Ishikawa (cell line): ENCODE data around the gene ADAM19.

ENCODE experiments used
- CEBPB ChIP-seq: IDR thresholded peaks from 2 replicates; pipeline ENCODE4 v1.6.1; 2012
- CREB1 ChIP-seq: IDR thresholded peaks from 2 replicates; pipeline ENCODE4 v1.6.1; 2012; ENCODE audit warnings: low read depth
- EGR1 ChIP-seq: IDR thresholded peaks from 2 replicates; pipeline ENCODE4 v1.6.1; 2012
- EP300 ChIP-seq: IDR thresholded peaks from 2 replicates; pipeline ENCODE4 v1.6.1; 2012; ENCODE audit warnings: borderline replicate concordance
- FOXM1 ChIP-seq: IDR thresholded peaks from 2 replicates; pipeline ENCODE4 v1.6.1; 2012; ENCODE audit warnings: low read depth, borderline replicate concordance
- MAX ChIP-seq: IDR thresholded peaks from 2 replicates; pipeline ENCODE4 v1.6.1; 2012
- NFIC ChIP-seq: IDR thresholded peaks from 2 replicates; pipeline ENCODE4 v1.6.1; 2012
- RAD21 ChIP-seq: IDR thresholded peaks from 2 replicates; pipeline ENCODE4 v1.6.1; 2012; ENCODE audit warnings: low read depth
- REST ChIP-seq: IDR thresholded peaks from 2 replicates; pipeline ENCODE4 v1.6.1; 2012; ENCODE audit warnings: low read depth, mild to moderate bottlenecking
- TAF1 ChIP-seq: IDR thresholded peaks from 2 replicates; pipeline ENCODE4 v1.6.1; 2012; ENCODE audit warnings: low read depth, mild to moderate bottlenecking
- TCF12 ChIP-seq: IDR thresholded peaks from 2 replicates; pipeline ENCODE4 v1.6.1; 2012; ENCODE audit warnings: low read depth
- TEAD4 ChIP-seq: IDR thresholded peaks from 2 replicates; pipeline ENCODE4 v1.6.1; 2012
- USF1 ChIP-seq: IDR thresholded peaks from 2 replicates; pipeline ENCODE4 v1.6.1; 2012
- YY1 ChIP-seq: IDR thresholded peaks from 2 replicates; pipeline ENCODE4 v1.6.1; 2012; ENCODE audit warnings: low read depth
- ZBTB7A ChIP-seq: IDR thresholded peaks from 2 replicates; pipeline ENCODE4 v1.6.1; 2012; ENCODE audit warnings: low read depth

ADAM19 gene

GRCh38 chr5:157612581-157612980 is 37.0 kb upstream of the ADAM19 start:
- TF ChIP-seq EGR1 (no peak), REST (no peak), NFIC (no peak), EP300 (no peak), YY1 (no peak), CREB1 (no peak), FOXM1 (no peak), MAX (no peak), ZBTB7A (no peak), TEAD4 (no peak), RAD21 (no peak), USF1 (no peak)

- TF ChIP-seq RAD21 (no peak), TEAD4 (no peak), NFIC (no peak), REST (no peak), FOXM1 (no peak), MAX (no peak), TAF1 (no peak), EGR1 (no peak), CREB1 (no peak), ZBTB7A (no peak), YY1 (no peak), EP300 (no peak), USF1 (no peak), TCF12 (no peak), CEBPB (no peak)
Measured at GRCh38 chr5:157611571-157612476, 36.2 kb upstream of the ADAM19 start.

- no peak for TF ChIP-seq TCF12
- no peak for TF ChIP-seq EGR1
- TF ChIP-seq EP300 = no peak
- TF ChIP-seq CREB1 = no peak
- no peak for TF ChIP-seq TAF1
- no peak for TF ChIP-seq YY1
- TF ChIP-seq ZBTB7A = no peak
- TF ChIP-seq REST = no peak
Measured at GRCh38 chr5:157610990-157611389, 35.4 kb upstream of the ADAM19 start.

GRCh38 chr5:157608972-157609565 is 33.5 kb upstream of the ADAM19 start:
- TF ChIP-seq USF1 (no peak), RAD21 (no peak), CEBPB (no peak), FOXM1 (no peak), CREB1 (no peak), NFIC (no peak), EGR1 (no peak), EP300 (no peak), REST (no peak), ZBTB7A (no peak), TAF1 (no peak), YY1 (no peak), MAX (no peak), TEAD4 (no peak), TCF12 (no peak)
